Endothelial cell of umbilical vein (primary cell): ENCODE measurements around the gene FOXP1.

Experiments used
- EZH2 ChIP-seq: IDR thresholded peaks from 2 replicates; pipeline ENCODE4 v1.6.1; 2012; ENCODE audit warnings: borderline replicate concordance, low read depth, mild to moderate bottlenecking, moderate library complexity, low read length, inconsistent platforms; ENCODE audit not compliant: severe bottlenecking
- FOS ChIP-seq: IDR thresholded peaks from 2 replicates; pipeline ENCODE4 v1.6.1; 2011; ENCODE audit warnings: mild to moderate bottlenecking, low read length, moderate library complexity, borderline replicate concordance; ENCODE audit not compliant: insufficient read depth
- JUN ChIP-seq: IDR thresholded peaks from 2 replicates; pipeline ENCODE4 v1.6.1; 2011; ENCODE audit warnings: borderline replicate concordance, low read depth; ENCODE audit not compliant: insufficient read length, insufficient read depth
- POLR2A ChIP-seq: IDR thresholded peaks from 2 replicates; pipeline ENCODE4 v1.6.1; 2012; ENCODE audit warnings: low read depth, mild to moderate bottlenecking, control low read depth, low read length
- POLR2AphosphoS5 ChIP-seq: IDR thresholded peaks from 2 replicates; pipeline ENCODE4 v1.6.1; 2012; ENCODE audit warnings: low read depth, mild to moderate bottlenecking, control low read depth, low read length, moderate library complexity; ENCODE audit not compliant: insufficient read depth
- TF ChIP-seq, protein P1 (sequence below), 2 donors: IDR thresholded peaks; 1 replicate in 1 of 2; 2 replicates in 1 of 2; pipeline ENCODE4 v1.5.1; 2011; ENCODE audit warnings: low read length in 2 of 2, mild to moderate bottlenecking in 2 of 2, moderate library complexity in 2 of 2, control low read depth in 1 of 2, inconsistent platforms in 1 of 2, low read depth in 1 of 2; ENCODE audit not compliant: insufficient read depth in 1 of 2; ENCODE audit errors: extremely low read depth in 1 of 2
- TF ChIP-seq, protein P2 (sequence below): IDR thresholded peaks from 2 replicates; pipeline ENCODE4 v1.6.1; 2011; ENCODE audit not compliant: insufficient read depth, insufficient read length

DNA sequence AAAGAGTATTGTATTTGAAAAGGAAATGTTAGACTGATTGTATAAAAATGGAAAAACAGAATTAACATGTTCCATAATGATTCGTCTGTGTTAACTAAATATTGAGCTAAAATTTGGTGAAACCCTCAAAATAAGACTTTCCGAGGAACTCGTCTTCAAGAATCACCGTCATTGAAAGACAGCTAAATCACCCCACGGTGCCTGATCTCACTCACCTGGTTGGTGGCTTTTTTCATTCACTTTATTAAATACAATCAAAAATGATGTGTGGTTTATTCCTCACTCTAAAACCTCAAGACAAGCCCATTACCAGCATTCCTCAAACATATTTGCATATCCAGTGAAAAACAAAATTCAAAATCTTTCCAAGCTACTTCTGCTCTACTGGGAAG, 153.9 kb downstream of the FOXP1 start:
- TF ChIP-seq, protein P1, sequence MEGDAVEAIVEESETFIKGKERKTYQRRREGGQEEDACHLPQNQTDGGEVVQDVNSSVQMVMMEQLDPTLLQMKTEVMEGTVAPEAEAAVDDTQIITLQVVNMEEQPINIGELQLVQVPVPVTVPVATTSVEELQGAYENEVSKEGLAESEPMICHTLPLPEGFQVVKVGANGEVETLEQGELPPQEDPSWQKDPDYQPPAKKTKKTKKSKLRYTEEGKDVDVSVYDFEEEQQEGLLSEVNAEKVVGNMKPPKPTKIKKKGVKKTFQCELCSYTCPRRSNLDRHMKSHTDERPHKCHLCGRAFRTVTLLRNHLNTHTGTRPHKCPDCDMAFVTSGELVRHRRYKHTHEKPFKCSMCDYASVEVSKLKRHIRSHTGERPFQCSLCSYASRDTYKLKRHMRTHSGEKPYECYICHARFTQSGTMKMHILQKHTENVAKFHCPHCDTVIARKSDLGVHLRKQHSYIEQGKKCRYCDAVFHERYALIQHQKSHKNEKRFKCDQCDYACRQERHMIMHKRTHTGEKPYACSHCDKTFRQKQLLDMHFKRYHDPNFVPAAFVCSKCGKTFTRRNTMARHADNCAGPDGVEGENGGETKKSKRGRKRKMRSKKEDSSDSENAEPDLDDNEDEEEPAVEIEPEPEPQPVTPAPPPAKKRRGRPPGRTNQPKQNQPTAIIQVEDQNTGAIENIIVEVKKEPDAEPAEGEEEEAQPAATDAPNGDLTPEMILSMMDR (IDR thresholded peaks at IDR 0.05; ENCODE audit: extremely low read depth in 1 of 2, insufficient read depth in 1 of 2, low read depth in 1 of 2, low read length in 2 of 2): no peak
- no peak for TF ChIP-seq EZH2
- no peak for TF ChIP-seq POLR2A
- TF ChIP-seq FOS: no peak
- TF ChIP-seq, protein P2, sequence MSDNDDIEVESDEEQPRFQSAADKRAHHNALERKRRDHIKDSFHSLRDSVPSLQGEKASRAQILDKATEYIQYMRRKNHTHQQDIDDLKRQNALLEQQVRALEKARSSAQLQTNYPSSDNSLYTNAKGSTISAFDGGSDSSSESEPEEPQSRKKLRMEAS: no peak
- TF ChIP-seq JUN: no peak
- TF ChIP-seq POLR2AphosphoS5: no peak
